ENCODE measurements around the gene TENM3.

TENM3 gene

DNA sequence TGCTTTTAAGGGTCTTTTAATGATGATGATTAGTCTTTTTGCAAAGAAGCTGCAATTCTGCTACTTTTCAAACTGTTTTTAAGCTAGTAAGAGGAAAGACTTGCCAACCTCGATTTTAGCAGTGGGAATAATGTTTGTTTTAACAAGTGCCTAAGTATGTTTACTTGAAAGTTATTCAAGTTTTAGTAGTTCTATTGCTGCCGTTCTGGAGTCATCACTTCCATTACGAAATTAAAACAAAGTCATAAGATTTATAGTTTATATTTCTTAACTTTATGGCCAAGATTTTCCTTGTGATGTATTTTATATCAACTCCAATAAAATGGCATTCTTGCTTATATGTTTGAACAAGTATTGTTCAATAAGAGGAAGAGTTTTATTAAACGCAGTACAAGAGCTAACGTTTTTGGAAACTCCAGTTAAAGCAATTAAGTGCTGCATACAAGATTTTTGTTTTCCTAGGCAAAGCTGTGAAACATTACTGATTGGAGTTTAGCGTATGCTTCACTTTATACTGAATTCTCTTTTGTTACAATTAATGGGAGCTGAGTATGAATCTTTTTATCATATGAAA lies 211.3 kb downstream of the TENM3 start:
- H3K4me2 ChIP-seq (ENCODE audit: low read depth, low read length) = no peak overlapping the region

DNA sequence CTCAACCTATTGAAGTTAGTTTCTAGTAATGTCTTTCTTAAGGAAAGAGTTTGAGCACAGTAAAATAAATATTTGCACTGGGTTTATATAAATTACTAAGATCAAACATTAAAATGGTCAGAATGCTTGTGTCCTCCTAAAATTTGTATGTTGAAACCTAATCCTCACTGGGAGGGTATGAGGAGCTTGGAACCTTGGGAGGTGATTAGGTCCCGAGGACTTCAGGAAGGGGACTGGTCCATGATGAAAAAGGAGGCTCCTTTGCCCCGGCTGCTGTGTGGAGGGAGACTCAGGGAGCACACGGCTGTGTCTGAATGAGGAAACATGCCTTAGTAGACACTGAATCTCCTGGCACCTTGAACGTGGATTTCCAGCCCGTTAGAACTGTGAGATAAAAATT lies 221.9 kb downstream of the TENM3 start:
- H3K79me2 ChIP-seq (ENCODE audit: low read length) = no peaks in the 10 kb centered on the region
- no peak overlapping the region for H2AFZ ChIP-seq (ENCODE audit: low read length)
- H3K27me3 ChIP-seq (replicated peaks; ENCODE audit: insufficient read depth, low read length) = no peaks in the 10 kb centered on the region
- H4K20me1 ChIP-seq (ENCODE audit: insufficient read depth, low read length) = no peaks in the 10 kb centered on the region
- no peak overlapping the region for H3K9ac ChIP-seq (ENCODE audit: low read length)
- no peak overlapping the region for H3K4me3 ChIP-seq (ENCODE audit: low read length)
- H3K9me3 ChIP-seq (replicated peaks; ENCODE audit: insufficient read depth, low read length) = no peaks in the 10 kb centered on the region
- no peak for DNase-seq
- no peaks in the 10 kb centered on the region for H3K36me3 ChIP-seq (replicated peaks; ENCODE audit: insufficient read depth, low read length)
- no peaks in the 10 kb centered on the region for H3F3A ChIP-seq (ENCODE audit: insufficient read depth, low read length)
- H3K4me2 ChIP-seq (ENCODE audit: low read depth, low read length) = no peak overlapping the region
- TF ChIP-seq EZH2 (optimal IDR thresholded peaks at IDR 0.05; ENCODE audit: low read depth, low read length) = no peak
- TF ChIP-seq, protein P1, sequence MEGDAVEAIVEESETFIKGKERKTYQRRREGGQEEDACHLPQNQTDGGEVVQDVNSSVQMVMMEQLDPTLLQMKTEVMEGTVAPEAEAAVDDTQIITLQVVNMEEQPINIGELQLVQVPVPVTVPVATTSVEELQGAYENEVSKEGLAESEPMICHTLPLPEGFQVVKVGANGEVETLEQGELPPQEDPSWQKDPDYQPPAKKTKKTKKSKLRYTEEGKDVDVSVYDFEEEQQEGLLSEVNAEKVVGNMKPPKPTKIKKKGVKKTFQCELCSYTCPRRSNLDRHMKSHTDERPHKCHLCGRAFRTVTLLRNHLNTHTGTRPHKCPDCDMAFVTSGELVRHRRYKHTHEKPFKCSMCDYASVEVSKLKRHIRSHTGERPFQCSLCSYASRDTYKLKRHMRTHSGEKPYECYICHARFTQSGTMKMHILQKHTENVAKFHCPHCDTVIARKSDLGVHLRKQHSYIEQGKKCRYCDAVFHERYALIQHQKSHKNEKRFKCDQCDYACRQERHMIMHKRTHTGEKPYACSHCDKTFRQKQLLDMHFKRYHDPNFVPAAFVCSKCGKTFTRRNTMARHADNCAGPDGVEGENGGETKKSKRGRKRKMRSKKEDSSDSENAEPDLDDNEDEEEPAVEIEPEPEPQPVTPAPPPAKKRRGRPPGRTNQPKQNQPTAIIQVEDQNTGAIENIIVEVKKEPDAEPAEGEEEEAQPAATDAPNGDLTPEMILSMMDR (IDR thresholded peaks at IDR 0.05; ENCODE audit: low read length) = no peak
- TF ChIP-seq EZH2phosphoT487 (IDR thresholded peaks at IDR 0.05; ENCODE audit: low read length) = no peak
- no peaks in the 10 kb centered on the region for H3K4me1 ChIP-seq (ENCODE audit: low read length)
- no peak overlapping the region for H3K27ac ChIP-seq (ENCODE audit: low read length)
- no peaks in the 10 kb centered on the region for H3K9me2 ChIP-seq (replicated peaks; ENCODE audit: insufficient read depth, low read length)

More for the DNA sequence above, 211.3 kb downstream of the TENM3 start:
- no peaks in the 10 kb centered on the region for H3K79me2 ChIP-seq (ENCODE audit: low read length)
- no peak overlapping the region for H3K27ac ChIP-seq (ENCODE audit: low read length)
- no peak overlapping the region for H2AFZ ChIP-seq (ENCODE audit: low read length)
- no peak overlapping the region for H3K4me3 ChIP-seq (ENCODE audit: low read length)
- no peaks in the 10 kb centered on the region for H4K20me1 ChIP-seq (ENCODE audit: insufficient read depth, low read length)
- H3K9me2 ChIP-seq (replicated peaks; ENCODE audit: insufficient read depth, low read length) = no peaks in the 10 kb centered on the region
- no peak overlapping the region for H3K9ac ChIP-seq (ENCODE audit: low read length)
- H3K9me3 ChIP-seq (replicated peaks; ENCODE audit: insufficient read depth, low read length) = no peaks in the 10 kb centered on the region
- H3K27me3 ChIP-seq (replicated peaks; ENCODE audit: insufficient read depth, low read length) = no peaks in the 10 kb centered on the region
- H3K4me1 ChIP-seq (ENCODE audit: low read length) = no peaks in the 10 kb centered on the region
- TF ChIP-seq EZH2 (optimal IDR thresholded peaks at IDR 0.05; ENCODE audit: low read depth, low read length) (no peak), EZH2phosphoT487 (IDR thresholded peaks at IDR 0.05; ENCODE audit: low read length) (no peak)
- TF ChIP-seq, protein P1 (IDR thresholded peaks at IDR 0.05; ENCODE audit: low read length) = no peak
- H3K36me3 ChIP-seq (replicated peaks; ENCODE audit: insufficient read depth, low read length) = no peaks in the 10 kb centered on the region
- no peaks in the 10 kb centered on the region for H3F3A ChIP-seq (ENCODE audit: insufficient read depth, low read length)
- no peak for DNase-seq

DNA sequence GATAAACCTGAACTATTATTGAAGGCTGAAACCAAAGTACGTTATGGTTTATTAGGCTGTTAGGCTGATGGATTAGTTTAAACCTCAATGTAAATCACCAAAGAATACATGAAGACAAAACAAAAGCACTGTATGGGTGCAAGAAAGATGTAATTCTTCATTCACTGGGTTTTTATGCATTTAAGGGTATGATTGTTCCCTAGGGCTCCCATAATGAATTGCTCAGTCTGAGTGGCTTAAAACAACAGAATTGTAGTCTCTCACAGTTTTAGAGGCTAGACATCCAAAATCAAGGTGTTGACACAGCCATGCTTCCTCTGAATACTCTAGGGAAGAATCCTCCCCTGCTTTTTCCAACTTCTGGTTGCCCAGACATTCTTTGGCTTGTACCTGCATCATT lies 222.8 kb downstream of the TENM3 start:
- H3K79me2 ChIP-seq (ENCODE audit: low read length) = no peaks in the 10 kb centered on the region
- H3F3A ChIP-seq (ENCODE audit: insufficient read depth, low read length) = no peaks in the 10 kb centered on the region
- H3K36me3 ChIP-seq (replicated peaks; ENCODE audit: insufficient read depth, low read length) = no peaks in the 10 kb centered on the region
- H3K4me3 ChIP-seq (ENCODE audit: low read length) = no peak overlapping the region
- H4K20me1 ChIP-seq (ENCODE audit: insufficient read depth, low read length) = no peaks in the 10 kb centered on the region
- no peak overlapping the region for H3K9ac ChIP-seq (ENCODE audit: low read length)
- no peak overlapping the region for H3K4me2 ChIP-seq (ENCODE audit: low read depth, low read length)
- TF ChIP-seq EZH2phosphoT487 (IDR thresholded peaks at IDR 0.05; ENCODE audit: low read length) (no peak), EZH2 (optimal IDR thresholded peaks at IDR 0.05; ENCODE audit: low read depth, low read length) (no peak)
- TF ChIP-seq, protein P1 (IDR thresholded peaks at IDR 0.05; ENCODE audit: low read length) = no peak
- no peaks in the 10 kb centered on the region for H3K27me3 ChIP-seq (replicated peaks; ENCODE audit: insufficient read depth, low read length)
- H3K27ac ChIP-seq (ENCODE audit: low read length) = no peak overlapping the region
- no peak overlapping the region for H2AFZ ChIP-seq (ENCODE audit: low read length)
- H3K9me3 ChIP-seq (replicated peaks; ENCODE audit: insufficient read depth, low read length) = no peaks in the 10 kb centered on the region
- no peaks in the 10 kb centered on the region for H3K4me1 ChIP-seq (ENCODE audit: low read length)
- no peaks in the 10 kb centered on the region for H3K9me2 ChIP-seq (replicated peaks; ENCODE audit: insufficient read depth, low read length)
- no peak for DNase-seq

Data from MM.1S (cell line).